Calu3 (cell line): ENCODE measurements around the gene INSRR. TPM values are rescaled to one million over a fixed set of nuclear protein-coding genes. Genes with fewer than 3 reads are reported as not detected.

Experiments used
- BruUV-seq: library from RNA; stranded (reverse); fragments of 400-500 nt; replicated peaks from 2 replicates; lab custom pipeline; 2021; lab: Mats Ljungman, UMichigan
- CTCF ChIA-PET: fragments of 300-600 bp; sonication (Branson Sonifier 250); formaldehyde crosslinking; loops from one replicate; lab custom pipeline; 2022; ENCODE audit warnings: antibody characterized with exemption; lab: Charles Lee
- DNase-seq: peaks from one replicate; pipeline ENCODE4 v3.0.0; 2022
- H3K27ac Mint-ChIP-seq: one replicate; pipeline ENCODE4 v1.8.0; 2022; ENCODE audit warnings: mixed read lengths; ENCODE audit not compliant: unreplicated experiment
- H3K27me3 Mint-ChIP-seq: one replicate; pipeline ENCODE4 v1.8.0; 2022; ENCODE audit warnings: mixed read lengths; ENCODE audit not compliant: unreplicated experiment
- H3K36me3 Mint-ChIP-seq: one replicate; pipeline ENCODE4 v1.8.0; 2022; ENCODE audit warnings: mild to moderate bottlenecking, moderate library complexity, mixed read lengths; ENCODE audit not compliant: insufficient read depth, unreplicated experiment
- H3K4me1 Mint-ChIP-seq: one replicate; pipeline ENCODE4 v1.8.0; 2022; ENCODE audit warnings: mild to moderate bottlenecking, low read depth, mixed read lengths; ENCODE audit not compliant: unreplicated experiment
- H3K4me3 Mint-ChIP-seq: one replicate; pipeline ENCODE4 v1.8.0; 2022; ENCODE audit warnings: mild to moderate bottlenecking, low read depth, moderate library complexity, mixed read lengths; ENCODE audit not compliant: unreplicated experiment
- H3K9me3 Mint-ChIP-seq: one replicate; pipeline ENCODE4 v1.8.0; 2022; ENCODE audit warnings: low read depth, mixed read lengths; ENCODE audit not compliant: unreplicated experiment
- intact Hi-C: fragments of 100-400 bp; cut with micrococcal nuclease; formaldehyde crosslinking; loops from one replicate; pipeline ENCODE4 v1.10.0; 2022; ENCODE audit not compliant: unreplicated experiment
- total RNA-seq: library from RNA; stranded (reverse); gene quantifications from 2 replicates; pipeline ENCODE4 v1.2.3, GENCODE V29; 2022
- TF ChIP-seq, protein P1 (sequence below): fragments of 200-600 bp; IDR thresholded peaks from one replicate; pipeline ENCODE4 v1.8.0; 2022; ENCODE audit warnings: antibody characterized with exemption; ENCODE audit not compliant: unreplicated experiment

Gene INSRR
- total RNA-seq, 1 experiment from 2014 or later: not detected

DNA sequence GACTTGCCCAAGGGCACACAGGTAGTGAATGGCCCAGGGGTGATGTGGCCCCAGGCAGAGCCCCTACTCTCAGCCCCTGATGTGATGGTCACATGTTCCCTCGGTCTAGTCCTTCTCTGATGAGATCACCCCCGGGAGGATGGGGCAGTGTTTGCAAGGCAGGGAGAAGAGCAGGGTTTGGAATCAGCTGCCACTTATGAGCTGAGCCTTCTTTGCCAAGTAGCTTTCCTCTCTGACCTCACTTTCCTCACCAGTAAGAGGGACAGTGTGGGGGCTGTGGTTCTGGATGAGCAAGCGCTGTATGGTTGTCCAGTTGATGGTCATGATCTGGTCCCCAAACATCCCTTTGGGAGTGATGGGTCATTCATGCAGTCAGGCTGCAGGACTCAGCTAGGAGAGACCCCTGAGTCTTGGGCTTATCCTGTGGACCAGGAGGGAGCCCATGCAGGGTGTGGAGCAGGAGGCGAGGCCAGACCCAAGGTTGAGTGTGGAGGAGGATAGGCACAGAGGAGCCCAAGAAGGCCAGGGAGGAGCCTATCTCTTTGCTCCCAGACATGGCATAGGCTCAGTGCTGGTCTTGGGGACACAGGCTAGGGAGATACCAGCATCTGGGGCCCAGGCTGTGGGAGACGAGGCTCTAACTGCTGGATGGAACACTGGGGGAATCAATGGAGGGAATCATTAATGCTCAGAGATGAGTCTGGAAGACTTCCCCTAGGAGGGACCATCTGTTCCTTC, 18.7 kb upstream of the INSRR start:
- TF ChIP-seq, protein P1, sequence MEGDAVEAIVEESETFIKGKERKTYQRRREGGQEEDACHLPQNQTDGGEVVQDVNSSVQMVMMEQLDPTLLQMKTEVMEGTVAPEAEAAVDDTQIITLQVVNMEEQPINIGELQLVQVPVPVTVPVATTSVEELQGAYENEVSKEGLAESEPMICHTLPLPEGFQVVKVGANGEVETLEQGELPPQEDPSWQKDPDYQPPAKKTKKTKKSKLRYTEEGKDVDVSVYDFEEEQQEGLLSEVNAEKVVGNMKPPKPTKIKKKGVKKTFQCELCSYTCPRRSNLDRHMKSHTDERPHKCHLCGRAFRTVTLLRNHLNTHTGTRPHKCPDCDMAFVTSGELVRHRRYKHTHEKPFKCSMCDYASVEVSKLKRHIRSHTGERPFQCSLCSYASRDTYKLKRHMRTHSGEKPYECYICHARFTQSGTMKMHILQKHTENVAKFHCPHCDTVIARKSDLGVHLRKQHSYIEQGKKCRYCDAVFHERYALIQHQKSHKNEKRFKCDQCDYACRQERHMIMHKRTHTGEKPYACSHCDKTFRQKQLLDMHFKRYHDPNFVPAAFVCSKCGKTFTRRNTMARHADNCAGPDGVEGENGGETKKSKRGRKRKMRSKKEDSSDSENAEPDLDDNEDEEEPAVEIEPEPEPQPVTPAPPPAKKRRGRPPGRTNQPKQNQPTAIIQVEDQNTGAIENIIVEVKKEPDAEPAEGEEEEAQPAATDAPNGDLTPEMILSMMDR: no peak
- CTCF ChIA-PET: interaction anchor here (1.1 kb wide), 1 partner anchor 136 kb away, joined by 3 read pairs; the partner anchor contains the start of gene MRPL24
- Mint-ChIP-seq H3K27ac (no peak overlapping the region), H3K36me3 (no peaks in the 10 kb centered on the region), H3K4me3 (no peak overlapping the region), H3K27me3 (peaks cover 98% of the 10 kb centered on the region), H3K4me1 (no peaks in the 10 kb centered on the region), H3K9me3 (no peaks in the 10 kb centered on the region)
- intact Hi-C loops: no loop called here
- no peak for DNase-seq
- BruUV-seq: no TSS peak

DNA sequence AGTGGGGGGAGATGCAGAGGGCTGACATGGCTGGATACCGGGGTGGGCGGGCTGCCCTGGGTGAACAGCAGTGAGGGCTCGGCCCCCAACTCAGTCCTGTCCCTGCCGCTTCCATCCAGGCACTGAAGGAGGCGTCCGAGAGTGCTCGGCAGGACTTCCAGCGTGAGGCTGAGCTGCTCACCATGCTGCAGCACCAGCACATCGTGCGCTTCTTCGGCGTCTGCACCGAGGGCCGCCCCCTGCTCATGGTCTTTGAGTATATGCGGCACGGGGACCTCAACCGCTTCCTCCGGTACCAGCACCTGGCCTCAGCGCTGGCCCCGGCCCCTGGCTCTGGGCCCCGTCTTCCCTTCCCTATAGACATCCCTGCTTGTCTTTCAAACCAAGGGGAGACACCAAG, 17.4 kb upstream of the INSRR start:
- Mint-ChIP-seq H3K9me3 (no peaks in the 10 kb centered on the region), H3K27me3 (peaks cover 90% of the 10 kb centered on the region), H3K4me1 (no peaks in the 10 kb centered on the region), H3K27ac (no peak overlapping the region), H3K36me3 (no peaks in the 10 kb centered on the region), H3K4me3 (no peak overlapping the region)
- intact Hi-C loops: no loop called here
- TF ChIP-seq, protein P1: no peak
- BruUV-seq: no TSS peak
- CTCF ChIA-PET: interaction anchor here (0.6 kb wide), 1 partner anchor 19 kb away, joined by 3 read pairs; no protein-coding TSS in a partner anchor
- DNase-seq: no peak

DNA sequence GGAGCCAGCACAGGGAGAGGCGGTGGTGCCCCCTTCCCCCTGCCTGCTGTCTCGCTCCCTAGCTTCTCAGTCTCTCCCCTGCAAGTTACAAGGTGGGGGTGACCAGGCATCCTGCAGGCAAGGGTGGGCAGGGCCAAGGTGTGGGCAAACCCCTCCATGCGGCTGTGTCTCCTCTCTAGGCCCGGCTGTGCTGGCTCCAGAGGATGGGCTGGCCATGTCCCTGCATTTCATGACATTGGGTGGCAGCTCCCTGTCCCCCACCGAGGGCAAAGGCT, 16.4 kb upstream of the INSRR start:
- TF ChIP-seq, protein P1: no peak
- BruUV-seq: no TSS peak
- no peak overlapping the region for H3K27ac Mint-ChIP-seq
- no peaks in the 10 kb centered on the region for H3K9me3 Mint-ChIP-seq
- H3K4me3 Mint-ChIP-seq: no peak overlapping the region
- CTCF ChIA-PET: interaction anchor here (1.5 kb wide), 1 partner anchor 15 kb away, joined by 5 read pairs; no protein-coding TSS in a partner anchor
- intact Hi-C loops: no loop called here
- no peaks in the 10 kb centered on the region for H3K36me3 Mint-ChIP-seq
- DNase-seq: no peak
- no peaks in the 10 kb centered on the region for H3K4me1 Mint-ChIP-seq
- H3K27me3 Mint-ChIP-seq: peaks cover 81% of the 10 kb centered on the region

DNA sequence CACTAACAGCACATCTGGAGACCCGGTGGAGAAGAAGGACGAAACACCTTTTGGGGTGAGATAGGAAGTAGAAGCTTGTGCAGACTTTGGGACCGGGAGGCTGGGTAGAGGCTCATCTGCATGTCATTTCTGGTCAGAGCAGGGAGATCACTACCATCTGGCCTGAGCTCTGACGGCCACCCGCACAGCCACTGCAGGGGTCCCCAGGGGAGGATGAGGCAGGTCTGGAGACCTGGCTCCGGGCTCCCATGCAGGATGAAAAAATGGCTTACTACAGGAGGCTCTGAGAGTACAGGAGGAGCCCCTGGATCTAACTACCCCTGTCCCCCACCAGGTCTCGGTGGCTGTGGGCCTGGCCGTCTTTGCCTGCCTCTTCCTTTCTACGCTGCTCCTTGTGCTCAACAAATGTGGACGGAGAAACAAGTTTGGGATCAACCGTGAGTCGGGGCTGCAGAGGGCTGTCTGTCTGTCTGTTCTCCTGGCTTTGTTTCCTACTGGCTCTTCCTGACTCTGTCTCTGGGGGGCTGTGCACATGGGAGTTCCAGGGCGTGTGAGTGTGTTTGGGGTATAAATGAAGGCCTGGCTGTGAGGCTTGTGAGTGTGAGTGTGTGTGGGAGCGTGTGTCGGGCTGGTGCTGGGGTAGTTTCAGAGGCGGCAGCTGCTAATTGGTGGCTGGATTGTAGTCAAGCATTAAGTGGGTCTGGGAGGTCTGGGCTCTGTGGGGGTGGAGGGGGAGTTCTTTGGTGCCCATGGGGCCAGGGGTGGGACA, 15.8 kb upstream of the INSRR start:
- no peaks in the 10 kb centered on the region for H3K9me3 Mint-ChIP-seq
- TF ChIP-seq, protein P1: no peak
- BruUV-seq: no TSS peak
- DNase-seq: no peak
- H3K4me1 Mint-ChIP-seq: no peaks in the 10 kb centered on the region
- H3K36me3 Mint-ChIP-seq: no peaks in the 10 kb centered on the region
- H3K27me3 Mint-ChIP-seq: peaks cover 81% of the 10 kb centered on the region
- no peak overlapping the region for H3K4me3 Mint-ChIP-seq
- intact Hi-C loops: no loop called here
- H3K27ac Mint-ChIP-seq: no peak overlapping the region
- CTCF ChIA-PET: interaction anchor here (0.5 to 1.5 kb wide), 2 partner anchors 15 to 207 kb away, joined by 5 to 6 read pairs; no protein-coding TSS in a partner anchor
